Brain microvascular endothelial cell (primary cell): ENCODE measurements around the gene IL18R1.

Source experiments
- DNase-seq: peaks from one replicate; pipeline ENCODE4 v3.0.0-alpha.2; 2020
- H3K27ac ChIP-seq: fragments of 250-450 bp; sonication (Bioruptor Pico); 2 replicates; pipeline ENCODE4 v1.5.1; 2020; ENCODE audit warnings: mild to moderate bottlenecking, moderate library complexity
- H3K27me3 ChIP-seq: fragments of 250-450 bp; sonication (Bioruptor Pico); replicated peaks from 2 replicates; pipeline ENCODE4 v1.5.1; 2020; ENCODE audit warnings: mild to moderate bottlenecking
- H3K36me3 ChIP-seq: fragments of 250-450 bp; sonication (Bioruptor Pico); replicated peaks from 2 replicates; pipeline ENCODE4 v1.5.1; 2020; ENCODE audit warnings: mild to moderate bottlenecking
- H3K4me3 ChIP-seq: 2 replicates; pipeline ENCODE4 v1.5.1; 2011; ENCODE audit warnings: low read depth, mild to moderate bottlenecking, control low read depth, low read length, moderate library complexity
- in situ Hi-C: cut with HindIII; loops from 2 replicates; pipeline ENCODE4 v1.10.0; 2017; ENCODE audit warnings: low sequenced_read_pairs, low pct_ligation_motif_present
- TF ChIP-seq, protein P1 (sequence below): IDR thresholded peaks from 2 replicates; pipeline ENCODE4 v1.5.1; 2011; ENCODE audit warnings: low read depth, mild to moderate bottlenecking, moderate library complexity, low read length, control low read depth, inconsistent platforms; ENCODE audit errors: missing control alignments

The IL18R1 gene

GRCh38 chr2:102358496-102358895 lies 2.9 kb downstream of the IL18R1 start:
- H3K27me3 ChIP-seq, result no peaks in the 10 kb centered on the region
- no peak overlapping the region for H3K27ac ChIP-seq
- in situ Hi-C loops, result loop anchor here (10.0 kb wide), 1 partner anchor 114 kb away; no protein-coding TSS in a partner anchor
- no peak overlapping the region for H3K4me3 ChIP-seq
- DNase-seq, result no peak
- TF ChIP-seq, protein P1, sequence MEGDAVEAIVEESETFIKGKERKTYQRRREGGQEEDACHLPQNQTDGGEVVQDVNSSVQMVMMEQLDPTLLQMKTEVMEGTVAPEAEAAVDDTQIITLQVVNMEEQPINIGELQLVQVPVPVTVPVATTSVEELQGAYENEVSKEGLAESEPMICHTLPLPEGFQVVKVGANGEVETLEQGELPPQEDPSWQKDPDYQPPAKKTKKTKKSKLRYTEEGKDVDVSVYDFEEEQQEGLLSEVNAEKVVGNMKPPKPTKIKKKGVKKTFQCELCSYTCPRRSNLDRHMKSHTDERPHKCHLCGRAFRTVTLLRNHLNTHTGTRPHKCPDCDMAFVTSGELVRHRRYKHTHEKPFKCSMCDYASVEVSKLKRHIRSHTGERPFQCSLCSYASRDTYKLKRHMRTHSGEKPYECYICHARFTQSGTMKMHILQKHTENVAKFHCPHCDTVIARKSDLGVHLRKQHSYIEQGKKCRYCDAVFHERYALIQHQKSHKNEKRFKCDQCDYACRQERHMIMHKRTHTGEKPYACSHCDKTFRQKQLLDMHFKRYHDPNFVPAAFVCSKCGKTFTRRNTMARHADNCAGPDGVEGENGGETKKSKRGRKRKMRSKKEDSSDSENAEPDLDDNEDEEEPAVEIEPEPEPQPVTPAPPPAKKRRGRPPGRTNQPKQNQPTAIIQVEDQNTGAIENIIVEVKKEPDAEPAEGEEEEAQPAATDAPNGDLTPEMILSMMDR, result no peak
- H3K36me3 ChIP-seq, result no peaks in the 10 kb centered on the region

DNA sequence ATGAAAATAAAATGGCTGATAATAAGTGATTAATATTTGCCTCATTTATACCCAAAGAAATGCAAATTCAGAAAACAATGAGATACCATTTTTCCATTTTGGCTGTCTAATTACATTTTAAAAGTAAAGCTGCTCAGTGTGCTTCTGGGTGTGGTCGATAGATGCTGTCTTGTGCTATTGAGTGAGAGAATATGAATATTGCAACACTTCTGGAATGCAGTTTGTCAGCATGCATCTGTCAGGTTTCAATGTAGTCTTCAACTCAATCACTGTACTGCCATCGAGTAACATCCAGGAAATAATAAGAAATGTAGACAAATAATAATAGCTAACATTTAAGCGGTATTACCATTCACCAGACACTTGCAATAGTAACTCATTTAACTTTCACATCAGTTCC lies 3.9 kb downstream of the IL18R1 start:
- H3K4me3 ChIP-seq, result no peak overlapping the region
- H3K27ac ChIP-seq, result no peak overlapping the region
- H3K27me3 ChIP-seq, result no peaks in the 10 kb centered on the region
- no peak for DNase-seq
- in situ Hi-C loops, result loop anchor here (10.0 kb wide), 1 partner anchor 115 kb away; no protein-coding TSS in a partner anchor
- TF ChIP-seq, protein P1, result no peak
- H3K36me3 ChIP-seq, result no peaks in the 10 kb centered on the region

- Histone ChIP-seq H3K36me3 (no peaks in the 10 kb centered on the region), H3K27me3 (no peaks in the 10 kb centered on the region), H3K27ac (no peak overlapping the region), H3K4me3 (no peak overlapping the region)
- TF ChIP-seq, protein P1, result no peak
- in situ Hi-C loops, result no loop called here
- DNase-seq, result no peak
Observed at GRCh38 chr2:102361632-102362241, 6.1 kb downstream of the IL18R1 start.

GRCh38 chr2:102365763-102366162 lies 10.2 kb downstream of the IL18R1 start:
- no peak for DNase-seq
- Histone ChIP-seq H3K36me3 (no peaks in the 10 kb centered on the region), H3K4me3 (no peak overlapping the region), H3K27me3 (no peaks in the 10 kb centered on the region), H3K27ac (no peak overlapping the region)
- in situ Hi-C loops, result no loop called here
- TF ChIP-seq, protein P1, result no peak

DNA sequence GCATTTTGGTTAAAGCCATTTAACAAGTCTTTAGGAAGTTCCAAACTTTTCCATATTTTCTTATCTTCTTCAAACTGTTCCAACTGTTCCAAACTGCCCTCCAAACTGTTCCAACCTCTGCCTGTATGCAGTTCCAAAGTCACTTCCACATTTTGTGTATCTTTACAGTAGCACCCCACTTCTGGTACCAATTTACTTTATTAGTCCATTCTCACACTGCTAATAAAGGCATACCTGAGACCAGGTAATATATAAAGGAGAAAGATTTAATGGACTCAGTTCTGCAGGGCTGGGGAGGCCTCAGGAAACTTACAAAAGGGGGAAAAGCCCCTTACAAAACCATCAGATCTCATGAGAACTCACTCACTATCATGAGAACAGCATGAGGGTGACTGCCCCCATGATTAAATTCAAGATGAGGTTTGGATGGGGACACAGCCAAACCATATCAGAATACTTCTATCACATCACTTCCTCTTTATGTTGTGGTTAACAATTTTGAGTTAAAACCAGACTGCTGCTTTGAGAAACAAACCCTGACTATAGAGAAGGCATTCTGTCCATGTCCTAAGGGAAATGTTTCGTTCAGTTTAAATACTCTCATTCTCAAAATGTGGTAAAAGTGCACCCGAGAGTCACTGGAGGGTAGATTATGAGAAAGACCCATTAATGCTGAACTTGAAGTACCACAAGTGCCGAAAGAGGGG lies 11.0 kb downstream of the IL18R1 start:
- in situ Hi-C loops, result no loop called here
- no peak for DNase-seq
- Histone ChIP-seq H3K27me3 (no peaks in the 10 kb centered on the region), H3K4me3 (no peak overlapping the region), H3K36me3 (no peaks in the 10 kb centered on the region), H3K27ac (no peak overlapping the region)
- TF ChIP-seq, protein P1, result no peak
